Neuronal stem cell (in vitro differentiated cells): ENCODE data around the gene PRKCB.
A peak's percentile ranks its signal among the peaks of the same experiment; 100 is the strongest.

ENCODE experiments used
- DNase-seq: peaks from one replicate; pipeline ENCODE4 v3.0.0-alpha.2; 2013; ENCODE audit warnings: low spot score
- H2AFZ ChIP-seq: one replicate; pipeline ENCODE4 v1.6.1; 2013; ENCODE audit warnings: mild to moderate bottlenecking, low read length, inconsistent platforms
- H2AK5ac ChIP-seq: 2 replicates; pipeline ENCODE4 v1.6.1; 2013; ENCODE audit warnings: low read depth, mild to moderate bottlenecking, inconsistent platforms, low read length, moderate library complexity, mixed read lengths
- H2BK120ac ChIP-seq: 2 replicates; pipeline ENCODE4 v1.6.1; 2013; ENCODE audit warnings: low read depth, mild to moderate bottlenecking, inconsistent platforms, low read length, moderate library complexity, mixed read lengths
- H2BK12ac ChIP-seq: one replicate; pipeline ENCODE4 v1.6.1; 2013; ENCODE audit warnings: low read length, inconsistent platforms
- H2BK15ac ChIP-seq: 2 replicates; pipeline ENCODE4 v1.6.1; 2013; ENCODE audit warnings: mild to moderate bottlenecking, low read length, inconsistent platforms, mixed read lengths
- H2BK5ac ChIP-seq: one replicate; pipeline ENCODE4 v1.6.1; 2013; ENCODE audit warnings: inconsistent platforms, mild to moderate bottlenecking, low read length, moderate library complexity
- H3K14ac ChIP-seq: one replicate; pipeline ENCODE4 v1.6.1; 2013; ENCODE audit warnings: low read length, inconsistent platforms
- H3K18ac ChIP-seq: 2 replicates; pipeline ENCODE4 v1.6.1; 2013; ENCODE audit warnings: low read length, inconsistent platforms
- H3K23ac ChIP-seq: 2 replicates; pipeline ENCODE4 v1.6.1; 2013; ENCODE audit warnings: low read depth, mild to moderate bottlenecking, mixed read lengths, low read length, inconsistent platforms; ENCODE audit not compliant: poor library complexity
- H3K27ac ChIP-seq: replicated peaks from 3 replicates; pipeline ENCODE4 v1.5.1; 2013; ENCODE audit warnings: low read length, inconsistent platforms
- H3K27me3 ChIP-seq, 3 experiments: 2 replicates each; pipeline ENCODE4 v1.6.1; 2013; ENCODE audit warnings: low read length in 3 of 3, mild to moderate bottlenecking in 2 of 3, inconsistent platforms in 1 of 3, low read depth in 1 of 3, mixed read lengths in 1 of 3, moderate library complexity in 1 of 3; ENCODE audit not compliant: control insufficient read depth in 3 of 3, insufficient read depth in 3 of 3
- H3K36me3 ChIP-seq, 2 donors: replicated peaks in 1 of 2; 2 replicates each; pipeline ENCODE4 v1.6.1; 2013; ENCODE audit warnings: low read length in 2 of 2; ENCODE audit not compliant: control insufficient read depth in 2 of 2, insufficient read depth in 2 of 2
- H3K4ac ChIP-seq: 2 replicates; pipeline ENCODE4 v1.6.1; 2013; ENCODE audit warnings: inconsistent platforms, mild to moderate bottlenecking, low read length, moderate library complexity
- H3K4me1 ChIP-seq, 2 donors: 1 replicate in 1 of 2; 2 replicates in 1 of 2; pipeline ENCODE4 v1.6.1; 2013; ENCODE audit warnings: low read length in 2 of 2, low read depth in 1 of 2; ENCODE audit not compliant: control insufficient read depth in 2 of 2, insufficient read depth in 1 of 2
- H3K4me2 ChIP-seq: one replicate; pipeline ENCODE4 v1.6.1; 2013; ENCODE audit warnings: mild to moderate bottlenecking, low read length, inconsistent platforms; ENCODE audit not compliant: insufficient read depth, poor library complexity, severe bottlenecking
- H3K4me3 ChIP-seq, 2 donors: 2 replicates each; pipeline ENCODE4 v1.5.1; 2013; ENCODE audit warnings: low read length in 2 of 2, mild to moderate bottlenecking in 2 of 2, inconsistent platforms in 1 of 2, moderate library complexity in 1 of 2
- H3K79me1 ChIP-seq: one replicate; pipeline ENCODE4 v1.6.1; 2013; ENCODE audit warnings: low read depth, mild to moderate bottlenecking, inconsistent platforms, low read length, moderate library complexity
- H3K9ac ChIP-seq: one replicate; pipeline ENCODE4 v1.6.1; 2013; ENCODE audit warnings: mild to moderate bottlenecking, low read depth, low read length, inconsistent platforms; ENCODE audit not compliant: poor library complexity
- H3K9me3 ChIP-seq, 2 donors: replicated peaks in 1 of 2; 2 replicates each; pipeline versions ENCODE3 to v1.6.1; 2013; ENCODE audit warnings: low read length in 2 of 2, mild to moderate bottlenecking in 2 of 2, inconsistent platforms in 1 of 2, low read depth in 1 of 2, mixed read lengths in 1 of 2, moderate library complexity in 1 of 2; ENCODE audit not compliant: control insufficient read depth in 2 of 2, insufficient read depth in 1 of 2
- H4K8ac ChIP-seq: one replicate; pipeline ENCODE4 v1.6.1; 2013; ENCODE audit warnings: low read depth, mild to moderate bottlenecking, inconsistent platforms, low read length, moderate library complexity
- H4K91ac ChIP-seq: one replicate; pipeline ENCODE4 v1.6.1; 2013; ENCODE audit warnings: low read length, low read depth, mild to moderate bottlenecking, inconsistent platforms; ENCODE audit not compliant: poor library complexity
- WGBS, 2 donors: extraction: QIAGEN DNeasy Blood & Tissue Kit; methylation state at CpG; one replicate each; pipeline ENCODE4 v1.1.7; 2013; ENCODE audit warnings: missing lambda C conversion rate in 2 of 2, mixed read lengths in 1 of 2; ENCODE audit not compliant: insufficient read length in 2 of 2, insufficient replicate concordance in 1 of 2; ENCODE audit errors: extremely low coverage in 2 of 2; 5-methylcytosine and 5-hydroxymethylcytosine counted together

Gene PRKCB

GRCh38 chr16:24041834-24042631, 206.2 kb downstream of the PRKCB start:
- Histone ChIP-seq H3K4me3 (no peak overlapping the region), H3K27me3 (no peaks in the 10 kb centered on the region), H3K14ac (no peak overlapping the region), H3K9me3 (no peaks in the 10 kb centered on the region), H4K8ac (no peak overlapping the region), H2BK12ac (no peak overlapping the region), H4K91ac (no peak overlapping the region), H3K79me1 (no peaks in the 10 kb centered on the region), H3K9ac (no peak overlapping the region), H2BK15ac (no peak overlapping the region), H2BK5ac (no peak overlapping the region), H3K27ac (no peak overlapping the region), H3K4me2 (no peak overlapping the region), H3K4me1 (peaks cover 0 to 6% of the 10 kb centered on the region in 2 donors), H3K18ac (no peak overlapping the region), H2BK120ac (no peak overlapping the region), H3K23ac (no peak overlapping the region), H3K4ac (no peak overlapping the region), H2AFZ (no peak overlapping the region), H3K36me3 (no peaks in the 10 kb centered on the region), H2AK5ac (no peak overlapping the region)
- peak; percentile 69 for DNase-seq
- 100% methylated on average over 2 of the region's 11 CpGs; no CpG with 5 or more reads in 1 of the 2 donors for WGBS, 2 donors

DNA sequence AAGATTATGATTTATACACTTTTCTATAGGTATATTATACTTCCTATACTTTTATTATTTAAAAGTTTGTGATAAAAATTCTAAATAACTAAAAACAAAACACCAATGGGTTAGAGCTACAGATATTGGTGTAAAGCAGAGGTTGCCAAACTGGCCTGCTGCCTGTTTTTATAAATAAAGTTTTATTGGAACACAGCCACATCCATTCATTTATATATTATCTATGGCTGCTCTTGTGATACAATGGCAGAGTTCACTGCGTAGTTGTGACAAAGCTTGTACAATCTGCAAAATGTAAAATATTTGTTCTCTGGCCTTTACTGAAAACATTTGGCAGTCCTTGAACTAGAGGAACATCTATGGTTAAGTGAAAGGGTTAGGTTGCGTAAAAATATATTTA, 208.7 kb downstream of the PRKCB start:
- Histone ChIP-seq H4K8ac (no peak overlapping the region), H2BK120ac (no peak overlapping the region), H3K23ac (no peak overlapping the region), H3K27ac (no peak overlapping the region), H2AK5ac (no peak overlapping the region), H3K4me3 (no peak overlapping the region), H3K27me3 (no peaks in the 10 kb centered on the region), H2AFZ (no peak overlapping the region), H3K4me2 (no peak overlapping the region), H3K79me1 (no peaks in the 10 kb centered on the region), H3K4me1 (peaks cover 0 to 6% of the 10 kb centered on the region in 2 donors), H4K91ac (no peak overlapping the region), H2BK5ac (no peak overlapping the region), H3K4ac (no peak overlapping the region), H3K36me3 (no peaks in the 10 kb centered on the region), H3K14ac (no peak overlapping the region), H2BK15ac (no peak overlapping the region), H3K9ac (no peak overlapping the region), H2BK12ac (no peak overlapping the region), H3K18ac (no peak overlapping the region), H3K9me3 (no peaks in the 10 kb centered on the region)
- DNase-seq = no peak
- WGBS, 2 donors = no CpG with 5 or more reads among the region's 2 CpGs

GRCh38 chr16:24045641-24046040, 209.9 kb downstream of the PRKCB start:
- H3K23ac ChIP-seq = no peak overlapping the region
- no peaks in the 10 kb centered on the region for H3K27me3 ChIP-seq
- no peak overlapping the region for H2BK120ac ChIP-seq
- H3K14ac ChIP-seq = no peak overlapping the region
- H2AFZ ChIP-seq = no peak overlapping the region
- peak; percentile 32 for DNase-seq
- no peak overlapping the region for H2BK5ac ChIP-seq
- no peak overlapping the region for H4K91ac ChIP-seq
- H2BK12ac ChIP-seq = no peak overlapping the region
- H3K18ac ChIP-seq = no peak overlapping the region
- no peaks in the 10 kb centered on the region for H3K79me1 ChIP-seq
- no peak overlapping the region for H2BK15ac ChIP-seq
- H3K27ac ChIP-seq = no peak overlapping the region
- no peak overlapping the region for H2AK5ac ChIP-seq
- H4K8ac ChIP-seq = no peak overlapping the region
- H3K9me3 ChIP-seq = no peaks in the 10 kb centered on the region
- no peaks in the 10 kb centered on the region for H3K36me3 ChIP-seq
- H3K9ac ChIP-seq = no peak overlapping the region
- H3K4ac ChIP-seq = no peak overlapping the region
- H3K4me1 ChIP-seq = peaks cover 0 to 6% of the 10 kb centered on the region in 2 donors
- WGBS, 2 donors = no CpG with 5 or more reads among the region's 12 CpGs
- H3K4me2 ChIP-seq = no peak overlapping the region
- H3K4me3 ChIP-seq = no peak overlapping the region

- no peak overlapping the region for H3K4me2 ChIP-seq
- no peak overlapping the region for H3K4me3 ChIP-seq
- H3K9me3 ChIP-seq = no peaks in the 10 kb centered on the region
Measured at GRCh38 chr16:24046442-24046841, 210.7 kb downstream of the PRKCB start.

More at GRCh38 chr16:24046442-24046841, 210.7 kb downstream of the PRKCB start:
- H3K27me3 ChIP-seq = no peaks in the 10 kb centered on the region
- no peak overlapping the region for H3K27ac ChIP-seq
- H4K91ac ChIP-seq = no peak overlapping the region
- H2AK5ac ChIP-seq = no peak overlapping the region
- DNase-seq = no peak
- H3K18ac ChIP-seq = no peak overlapping the region
- no peak overlapping the region for H4K8ac ChIP-seq
- no peaks in the 10 kb centered on the region for H3K79me1 ChIP-seq
- no peak overlapping the region for H2BK120ac ChIP-seq
- H2BK12ac ChIP-seq = no peak overlapping the region
- H3K14ac ChIP-seq = no peak overlapping the region
- no CpG with 5 or more reads among the region's 4 CpGs for WGBS, 2 donors
- no peak overlapping the region for H3K9ac ChIP-seq
- H2BK15ac ChIP-seq = no peak overlapping the region
- H2AFZ ChIP-seq = peak overlapping the region; percentile 23
- H3K4ac ChIP-seq = no peak overlapping the region
- H3K23ac ChIP-seq = no peak overlapping the region
- no peaks in the 10 kb centered on the region for H3K36me3 ChIP-seq
- peaks cover 0 to 11% of the 10 kb centered on the region in 2 donors for H3K4me1 ChIP-seq
- no peak overlapping the region for H2BK5ac ChIP-seq
